ENCODE measurements around the gene SS18L1.

Gene SS18L1

GRCh38 chr20:62215020-62215990 is 71.7 kb downstream of the SS18L1 start:
- no peak for DNase-seq
- in situ Hi-C loops (cut with HindIII; ENCODE audit: low pct_ligation_motif_present, low pct_unique_long_range_greater_than_20kb, low sequenced_read_pairs), result no loop called here

- in situ Hi-C loops (cut with HindIII; ENCODE audit: low pct_ligation_motif_present, low pct_unique_long_range_greater_than_20kb, low sequenced_read_pairs), result no loop called here
- DNase-seq, result no peak
Measured at GRCh38 chr20:62215991-62216635, 72.5 kb downstream of the SS18L1 start.

GRCh38 chr20:62216636-62217566 is 73.3 kb downstream of the SS18L1 start:
- no peak for DNase-seq
- in situ Hi-C loops (cut with HindIII; ENCODE audit: low pct_ligation_motif_present, low pct_unique_long_range_greater_than_20kb, low sequenced_read_pairs), result no loop called here

- DNase-seq, result no peak
- in situ Hi-C loops (cut with HindIII; ENCODE audit: low pct_ligation_motif_present, low pct_unique_long_range_greater_than_20kb, low sequenced_read_pairs), result no loop called here
Measured at GRCh38 chr20:62217913-62218773, 74.6 kb downstream of the SS18L1 start.

GRCh38 chr20:62219101-62219991 is 75.8 kb downstream of the SS18L1 start:
- in situ Hi-C loops (cut with HindIII; ENCODE audit: low pct_ligation_motif_present, low pct_unique_long_range_greater_than_20kb, low sequenced_read_pairs), result no loop called here
- peak; percentile 16 for DNase-seq

GRCh38 chr20:62219992-62220665 is 76.6 kb downstream of the SS18L1 start, which contains the start of gene HRH3:
Gene HRH3 (minus strand): TSS chr20:62220278. CDS start chr20:62219970, 308 bp downstream.
- in situ Hi-C loops (cut with HindIII; ENCODE audit: low pct_ligation_motif_present, low pct_unique_long_range_greater_than_20kb, low sequenced_read_pairs), result no loop called here
- DNase-seq, result peak; percentile 32

- in situ Hi-C loops (cut with HindIII; ENCODE audit: low pct_ligation_motif_present, low pct_unique_long_range_greater_than_20kb, low sequenced_read_pairs), result no loop called here
- no peak for DNase-seq
Measured at GRCh38 chr20:62220666-62221568, 77.3 kb downstream of the SS18L1 start.

GRCh38 chr20:62222266-62222850 is 78.8 kb downstream of the SS18L1 start:
- in situ Hi-C loops (cut with HindIII; ENCODE audit: low pct_ligation_motif_present, low pct_unique_long_range_greater_than_20kb, low sequenced_read_pairs), result no loop called here
- DNase-seq, result no peak

- no peak for DNase-seq
- in situ Hi-C loops (cut with HindIII; ENCODE audit: low pct_ligation_motif_present, low pct_unique_long_range_greater_than_20kb, low sequenced_read_pairs), result no loop called here
Measured at GRCh38 chr20:62222972-62223371, 79.4 kb downstream of the SS18L1 start.

GRCh38 chr20:62223571-62223970 is 80.0 kb downstream of the SS18L1 start:
- in situ Hi-C loops (cut with HindIII; ENCODE audit: low pct_ligation_motif_present, low pct_unique_long_range_greater_than_20kb, low sequenced_read_pairs), result no loop called here
- DNase-seq, result no peak

- no peak for DNase-seq
- in situ Hi-C loops (cut with HindIII; ENCODE audit: low pct_ligation_motif_present, low pct_unique_long_range_greater_than_20kb, low sequenced_read_pairs), result no loop called here
Measured at GRCh38 chr20:62224113-62224855, 80.7 kb downstream of the SS18L1 start.

- in situ Hi-C loops (cut with HindIII; ENCODE audit: low pct_ligation_motif_present, low pct_unique_long_range_greater_than_20kb, low sequenced_read_pairs), result no loop called here
- DNase-seq, result no peak
Measured at GRCh38 chr20:62225026-62225425, 81.5 kb downstream of the SS18L1 start.

GRCh38 chr20:62225820-62226635 is 82.5 kb downstream of the SS18L1 start:
- in situ Hi-C loops (cut with HindIII; ENCODE audit: low pct_ligation_motif_present, low pct_unique_long_range_greater_than_20kb, low sequenced_read_pairs), result no loop called here
- no peak for DNase-seq

All from ACHN (cell line).